ENCODE data around the gene TGFB2. TPM values are rescaled to one million over a fixed set of nuclear protein-coding genes. Genes with fewer than 3 reads are reported as not detected.

The TGFB2 gene
- total and polyA plus RNA-seq, 2 donors (not counting 3 experiments of a cell fraction or from before 2014, with no cell fraction given) = 21.2 to 43.5 TPM

DNA sequence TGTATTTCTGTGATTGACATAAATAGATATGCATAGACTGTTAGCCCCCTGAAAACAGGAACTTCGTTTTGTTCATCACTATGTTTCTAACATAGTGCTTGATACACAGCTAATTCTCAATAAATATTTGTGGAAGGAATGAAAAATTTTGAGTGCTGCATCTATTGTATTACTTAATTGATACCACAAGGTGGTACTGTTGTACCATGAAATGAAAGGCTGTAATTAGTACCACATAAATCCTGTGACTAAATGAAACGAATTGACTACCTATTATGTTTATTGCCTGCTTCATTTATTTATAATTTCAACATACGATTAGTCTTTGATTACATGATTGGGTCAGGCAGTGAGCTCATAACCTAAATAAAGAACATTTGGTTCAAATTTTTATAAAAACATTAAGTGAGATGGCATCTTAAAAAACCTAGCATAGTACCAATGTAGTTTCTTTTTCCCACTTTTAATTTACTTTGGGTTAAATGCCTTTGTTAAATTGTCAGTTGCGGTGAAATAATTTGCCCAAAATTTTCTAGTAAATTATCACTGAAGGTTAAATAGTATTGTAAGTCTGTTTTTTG, 15.0 kb upstream of the TGFB2 start:
- no peak overlapping the region for H3K4me3 ChIP-seq (replicated peaks in 1 of 3; ENCODE audit: insufficient read depth in 1 of 3, low read depth in 1 of 3, low read length in 3 of 3)
- no peaks in the 10 kb centered on the region for H4K20me1 ChIP-seq (replicated peaks; ENCODE audit: control insufficient read depth, extremely low read depth, insufficient read depth, low read length)
- H3K27me3 ChIP-seq (ENCODE audit: control insufficient read depth in 2 of 2, insufficient read depth in 2 of 2, low read length in 2 of 2) = no peaks in the 10 kb centered on the region
- no peaks in the 10 kb centered on the region for H3K9me1 ChIP-seq (replicated peaks; ENCODE audit: control insufficient read depth, extremely low read depth, insufficient read depth, low read length)
- DNase-seq (ENCODE audit: low read depth, low spot score) (peak; percentile 64), FAIRE-seq (peak; percentile 54)
- H3K9ac ChIP-seq (replicated peaks; ENCODE audit: extremely low read depth, insufficient read depth, low read length) = peak overlapping the region; percentile 2
- no peak overlapping the region for H2AFZ ChIP-seq (ENCODE audit: low read depth, low read length)
- no peaks in the 10 kb centered on the region for H3K9me3 ChIP-seq (replicated peaks; ENCODE audit: control insufficient read depth, insufficient read depth, low read length)
- H3K27ac ChIP-seq (ENCODE audit: insufficient read depth, low read depth, low read length) = no peak overlapping the region
- BruUV-seq (replicated peaks) = no TSS peak
- TF ChIP-seq CTCF (IDR thresholded peaks at IDR 0.05; ENCODE audit: extremely low read depth in 1 of 2, insufficient read depth in 1 of 2, low read depth in 1 of 2, low read length in 2 of 2) (peak; percentile 20 to 32), GATA2 (IDR thresholded peaks at IDR 0.05; ENCODE audit: insufficient read depth, insufficient read length, low read depth, low read length) (no peak)
- no peaks in the 10 kb centered on the region for H3K36me3 ChIP-seq (ENCODE audit: control insufficient read depth in 2 of 2, extremely low read depth in 1 of 2, insufficient read depth in 2 of 2, low read length in 2 of 2)
- ChIA-PET POLR2A (no interaction called here), CTCF (interaction anchor here (0.6 to 6.0 kb wide), 54 partner anchors 9 to 1483 kb away, joined by 3 to 55 read pairs (median 3); partner anchors contain the start of gene RRP15)
- dilution Hi-C loops (cut with MboI; ENCODE audit: extremely low pct_ligation_motif_present, low sequenced_read_pairs) = no loop called here
- peaks cover 2% of the 10 kb centered on the region for H3K4me1 ChIP-seq (ENCODE audit: control insufficient read depth, extremely low read depth, insufficient read depth, low read length)
- no peak overlapping the region for H3K4me2 ChIP-seq (ENCODE audit: insufficient read depth, low read length)
- intact Hi-C loops (cut with micrococcal nuclease) = loop anchor here (1.0 to 10.0 kb wide), 10 partner anchors 262 to 1331 kb away; no protein-coding TSS in a partner anchor
- H3K79me2 ChIP-seq (ENCODE audit: control insufficient read depth, insufficient read depth, low read length) = peaks cover 2% of the 10 kb centered on the region

DNA sequence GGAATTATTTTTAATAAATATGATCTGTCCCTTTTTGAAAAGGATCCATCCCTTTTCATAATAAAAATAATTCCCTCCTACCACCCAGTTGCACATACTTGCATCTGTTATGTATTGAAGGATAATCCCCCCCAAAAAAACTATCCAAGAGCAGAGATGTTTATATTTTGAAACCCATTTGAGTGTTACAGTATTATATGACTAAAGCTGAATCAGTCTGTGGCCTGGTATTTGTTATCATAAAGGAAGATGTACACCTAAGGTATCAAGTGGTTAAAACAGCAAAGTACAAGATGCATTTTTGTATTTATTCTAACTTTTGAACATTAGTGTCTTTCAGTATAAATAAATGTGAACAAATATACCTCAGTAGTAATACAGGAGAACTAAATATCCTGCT, 12.7 kb upstream of the TGFB2 start:
- intact Hi-C loops (cut with micrococcal nuclease) = loop anchor here (5.0 to 10.0 kb wide), 3 partner anchors 482 to 985 kb away; no protein-coding TSS in a partner anchor
- DNase-seq (ENCODE audit: low read depth, low spot score) (no peak), FAIRE-seq (no peak)
- Histone ChIP-seq H3K79me2 (ENCODE audit: control insufficient read depth, insufficient read depth, low read length) (peaks cover 2% of the 10 kb centered on the region), H3K9ac (replicated peaks; ENCODE audit: extremely low read depth, insufficient read depth, low read length) (no peak overlapping the region), H3K27me3 (ENCODE audit: control insufficient read depth in 2 of 2, insufficient read depth in 2 of 2, low read length in 2 of 2) (no peaks in the 10 kb centered on the region), H3K9me3 (replicated peaks; ENCODE audit: control insufficient read depth, insufficient read depth, low read length) (no peaks in the 10 kb centered on the region), H3K36me3 (ENCODE audit: control insufficient read depth in 2 of 2, extremely low read depth in 1 of 2, insufficient read depth in 2 of 2, low read length in 2 of 2) (no peaks in the 10 kb centered on the region), H2AFZ (ENCODE audit: low read depth, low read length) (no peak overlapping the region), H3K27ac (ENCODE audit: insufficient read depth, low read depth, low read length) (no peak overlapping the region), H3K4me1 (ENCODE audit: control insufficient read depth, extremely low read depth, insufficient read depth, low read length) (peaks cover 2% of the 10 kb centered on the region), H3K9me1 (replicated peaks; ENCODE audit: control insufficient read depth, extremely low read depth, insufficient read depth, low read length) (no peaks in the 10 kb centered on the region), H3K4me3 (replicated peaks in 1 of 3; ENCODE audit: insufficient read depth in 1 of 3, low read depth in 1 of 3, low read length in 3 of 3) (no peak overlapping the region), H3K4me2 (ENCODE audit: insufficient read depth, low read length) (no peak overlapping the region), H4K20me1 (replicated peaks; ENCODE audit: control insufficient read depth, extremely low read depth, insufficient read depth, low read length) (no peaks in the 10 kb centered on the region)
- ChIA-PET POLR2A (no interaction called here), CTCF (interaction anchor here (6.0 kb wide), 1 partner anchor 735 kb away, joined by 55 read pairs; no protein-coding TSS in a partner anchor)
- TF ChIP-seq, protein P1, sequence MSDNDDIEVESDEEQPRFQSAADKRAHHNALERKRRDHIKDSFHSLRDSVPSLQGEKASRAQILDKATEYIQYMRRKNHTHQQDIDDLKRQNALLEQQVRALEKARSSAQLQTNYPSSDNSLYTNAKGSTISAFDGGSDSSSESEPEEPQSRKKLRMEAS (IDR thresholded peaks at IDR 0.05; ENCODE audit: insufficient read depth, insufficient read length) = no peak
- TF ChIP-seq FOS (IDR thresholded peaks at IDR 0.05; ENCODE audit: borderline replicate concordance, insufficient read depth, low read length) (no peak), GATA2 (IDR thresholded peaks at IDR 0.05; ENCODE audit: insufficient read depth, insufficient read length, low read depth, low read length) (no peak), CTCF (IDR thresholded peaks at IDR 0.05; ENCODE audit: extremely low read depth in 1 of 2, insufficient read depth in 1 of 2, low read depth in 1 of 2, low read length in 2 of 2) (no peak), POLR2AphosphoS5 (IDR thresholded peaks at IDR 0.05; ENCODE audit: insufficient read depth, low read depth, low read length) (no peak), POLR2A (IDR thresholded peaks at IDR 0.05; ENCODE audit: low read depth, low read length) (no peak), MYC (IDR thresholded peaks at IDR 0.05; ENCODE audit: low read depth, low read length) (no peak), EZH2 (IDR thresholded peaks at IDR 0.05; ENCODE audit: borderline replicate concordance, low read depth, low read length, severe bottlenecking) (no peak), JUN (IDR thresholded peaks at IDR 0.05; ENCODE audit: borderline replicate concordance, insufficient read depth, insufficient read length, low read depth) (no peak)
- no TSS peak for BruUV-seq (replicated peaks)
- dilution Hi-C loops (cut with MboI; ENCODE audit: extremely low pct_ligation_motif_present, low sequenced_read_pairs) = no loop called here
